ENCODE data around the gene GPR155.
"Not testable (repeated sequence)": the region's sequence is repeated elsewhere in the genome, so short reads cannot be mapped to it uniquely, and the experiment has no call there.

GPR155 gene

GRCh38 chr2:174439950-174440349 is 46.9 kb downstream of the GPR155 start:
- DNase-seq (ENCODE audit: low read depth in 2 of 2): no peak

DNA sequence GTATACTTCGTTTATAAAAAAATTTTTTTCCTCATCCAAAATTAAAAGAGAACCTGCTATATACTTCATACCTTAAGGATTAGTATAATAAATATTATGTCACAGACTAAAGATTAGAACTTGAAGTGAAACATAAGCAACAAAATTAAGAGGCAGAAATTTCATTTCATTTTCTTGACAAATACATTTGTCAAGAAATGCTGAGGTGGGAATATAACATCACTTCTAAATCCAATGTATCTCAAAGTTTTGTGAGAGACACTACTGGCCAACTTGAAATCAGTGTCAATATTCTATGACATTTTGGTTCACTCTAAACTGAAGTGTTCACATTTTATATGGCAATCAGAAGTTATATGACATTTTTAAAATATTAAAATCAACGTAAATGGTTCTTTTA is 47.5 kb downstream of the GPR155 start:
- no peak for DNase-seq (ENCODE audit: low read depth in 2 of 2)

- no peak for DNase-seq (ENCODE audit: low read depth in 2 of 2)
Measured at GRCh38 chr2:174438146-174438886, 48.5 kb downstream of the GPR155 start.

GRCh38 chr2:174436351-174436750 is 50.5 kb downstream of the GPR155 start:
- DNase-seq (ENCODE audit: low read depth in 2 of 2): no peak

DNA sequence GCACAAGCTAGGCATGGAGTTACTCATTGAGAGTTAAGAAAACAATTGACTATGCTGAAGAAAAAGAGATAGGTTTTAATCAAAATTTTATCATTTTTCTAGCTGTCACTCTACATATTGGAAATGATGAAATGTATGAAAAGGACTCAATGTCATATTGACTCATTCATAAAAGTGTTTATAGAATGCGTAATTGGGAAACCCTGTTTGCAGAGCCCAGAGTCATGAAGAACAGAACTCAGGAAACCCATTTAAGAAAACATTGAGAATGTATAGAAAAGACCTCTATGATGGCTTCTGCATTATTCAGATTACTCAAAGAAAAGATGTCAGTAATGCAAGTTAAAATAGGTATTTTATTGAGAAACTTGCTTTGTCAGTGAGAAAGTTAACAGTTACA is 54.9 kb downstream of the GPR155 start:
- DNase-seq (ENCODE audit: low read depth in 2 of 2): no peak

DNA sequence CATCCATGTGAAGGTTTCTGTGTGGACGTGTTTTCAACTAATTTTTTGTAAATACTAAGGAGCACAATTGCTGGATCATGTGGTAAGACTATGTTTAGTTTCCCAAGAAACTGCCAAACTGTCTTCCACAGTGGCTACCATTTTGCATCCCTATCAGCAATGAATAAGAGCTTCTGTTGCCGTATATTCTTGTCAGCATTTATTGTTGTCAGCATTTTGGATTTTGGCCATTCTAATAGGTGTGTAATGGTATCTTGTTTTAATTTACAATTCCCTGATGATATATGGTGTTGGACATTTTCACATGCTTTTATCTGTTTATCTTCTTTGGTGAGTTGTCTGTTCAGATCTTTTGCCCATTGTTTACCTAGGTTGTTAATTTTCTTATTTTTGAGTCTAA is 56.8 kb downstream of the GPR155 start:
- DNase-seq (ENCODE audit: low read depth in 2 of 2): no peak

DNA sequence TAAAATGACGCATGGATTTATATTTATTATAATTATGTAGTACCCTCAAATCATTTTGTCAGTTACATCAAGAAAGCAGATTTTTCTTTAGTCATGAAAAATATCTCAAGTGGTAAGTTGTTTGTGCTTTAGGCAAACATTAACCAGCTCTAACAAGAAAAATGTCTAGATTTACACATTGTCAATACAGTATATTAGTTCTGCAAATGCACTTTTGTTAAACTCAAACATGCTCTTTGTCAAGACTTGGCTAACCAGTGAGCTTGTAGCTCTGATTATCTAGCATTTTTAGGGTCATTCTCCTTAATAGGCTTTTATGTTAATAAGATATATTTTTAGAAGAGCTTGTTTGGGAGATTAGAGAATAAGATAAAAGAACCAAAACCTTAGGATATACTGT is 58.6 kb downstream of the GPR155 start:
- no peak for DNase-seq (ENCODE audit: low read depth in 2 of 2)

DNA sequence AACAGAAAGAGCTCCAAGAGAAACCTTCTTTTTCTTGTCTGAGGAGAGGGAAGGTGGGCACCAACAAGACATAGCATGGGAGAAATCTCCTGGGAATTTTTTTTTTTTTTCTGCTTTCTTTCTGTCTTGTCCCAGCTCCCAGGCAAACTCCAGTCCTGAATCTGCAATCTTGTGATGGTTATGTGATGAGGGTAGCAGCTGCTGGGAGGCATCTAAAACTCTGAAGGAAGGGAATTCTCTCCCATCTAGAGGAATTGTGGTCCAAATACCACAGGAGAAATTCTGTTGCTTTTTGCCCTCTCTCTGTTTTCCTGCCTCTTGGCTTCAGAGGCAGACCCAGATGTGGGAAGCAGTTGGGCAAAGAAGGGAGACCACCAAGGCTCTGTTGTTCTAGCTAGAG is 74.6 kb downstream of the GPR155 start:
- DNase-seq (ENCODE audit: low read depth in 2 of 2): no peak

DNA sequence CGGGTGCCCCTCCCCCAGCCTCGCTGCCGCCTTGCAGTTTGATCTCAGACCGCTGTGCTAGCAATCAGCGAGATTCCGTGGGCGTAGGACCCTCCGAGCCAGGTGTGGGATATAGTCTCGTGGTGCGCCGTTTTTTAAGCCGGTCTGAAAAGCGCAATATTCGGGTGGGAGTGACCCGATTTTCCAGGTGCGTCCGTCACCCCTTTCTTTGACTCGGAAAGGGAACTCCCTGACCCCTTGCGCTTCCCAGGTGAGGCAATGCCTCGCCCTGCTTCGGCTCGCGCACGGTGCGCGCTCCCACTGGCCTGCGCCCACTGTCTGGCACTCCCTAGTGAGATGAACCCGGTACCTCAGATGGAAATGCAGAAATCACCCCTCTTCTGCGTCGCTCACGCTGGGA is 76.8 kb downstream of the GPR155 start:
- not testable (repeated sequence) for DNase-seq (ENCODE audit: low read depth in 2 of 2)

- no peak for DNase-seq (ENCODE audit: low read depth in 2 of 2)
Measured at GRCh38 chr2:174403628-174404027, 83.2 kb downstream of the GPR155 start.

- no peak for DNase-seq (ENCODE audit: low read depth in 2 of 2)
Measured at GRCh38 chr2:174400853-174401252, 86.0 kb downstream of the GPR155 start.

DNA sequence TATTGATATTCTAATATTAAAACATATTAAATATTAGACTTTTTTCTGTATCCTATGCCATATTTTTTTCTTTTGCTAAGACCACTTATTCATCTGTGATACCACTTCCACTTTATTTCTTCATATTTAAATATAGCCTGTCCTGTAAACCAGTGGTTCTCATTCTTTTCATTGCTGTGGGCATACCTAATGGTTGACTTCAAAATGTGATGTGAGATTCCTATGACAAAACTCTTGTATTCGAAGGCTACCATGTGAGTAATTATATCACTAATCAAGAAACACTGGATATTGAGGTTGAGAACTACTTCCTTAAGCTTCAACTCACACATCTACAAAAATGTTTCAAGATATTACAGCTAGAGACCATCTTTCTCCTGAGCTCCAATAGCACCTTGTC is 87.7 kb downstream of the GPR155 start:
- DNase-seq (ENCODE audit: low read depth in 2 of 2): no peak

DNA sequence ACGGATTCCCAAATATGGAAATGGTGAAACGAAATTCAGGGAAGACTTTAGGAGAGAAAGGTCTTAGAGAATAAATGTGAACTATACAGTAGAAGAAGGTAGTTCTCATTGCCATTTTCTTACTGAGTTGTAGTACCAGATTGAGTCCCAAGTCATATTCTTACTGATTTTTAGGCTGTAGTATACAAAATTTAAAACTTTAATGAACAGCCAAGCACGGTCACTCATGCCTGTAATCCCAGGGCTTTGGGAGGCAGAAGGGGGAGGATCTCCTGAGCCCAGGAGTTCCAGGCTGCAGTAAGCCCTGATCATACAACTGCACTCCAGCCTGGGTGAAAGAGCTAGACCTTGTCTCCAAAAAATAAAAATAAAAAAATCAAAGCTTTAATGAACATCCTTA is 89.1 kb downstream of the GPR155 start:
- no peak for DNase-seq (ENCODE audit: low read depth in 2 of 2)

DNA sequence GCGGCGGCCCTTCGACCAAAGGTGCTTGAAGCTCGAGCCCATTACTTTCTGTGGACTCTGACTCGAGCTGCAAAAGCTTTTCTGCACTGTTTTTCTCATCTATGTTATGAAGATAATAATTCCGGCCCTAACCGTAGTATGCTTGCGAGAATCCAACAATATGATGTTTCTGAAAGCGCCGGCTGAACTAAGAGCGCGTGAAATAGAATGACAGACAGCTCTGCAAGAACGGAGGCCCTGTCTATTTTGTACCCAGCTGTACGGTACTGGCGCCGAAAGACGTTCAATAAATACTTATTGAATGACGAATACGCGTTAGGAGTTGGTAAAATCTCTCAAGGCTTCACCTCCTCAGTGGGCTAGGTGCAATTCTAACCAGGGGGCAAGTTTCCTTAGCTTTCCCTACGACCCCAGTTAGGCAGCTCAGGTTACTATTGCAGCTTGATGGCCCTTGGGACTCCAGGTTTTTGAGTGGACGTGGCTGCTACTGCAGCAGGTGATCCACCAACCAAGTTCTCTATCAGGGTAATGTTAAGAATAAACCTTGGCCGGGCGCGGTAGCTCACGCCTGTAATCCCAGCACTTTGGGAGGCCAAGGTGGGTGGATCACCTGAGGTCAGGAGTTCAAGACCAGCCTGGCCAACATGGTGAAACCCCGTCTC is 90.7 kb downstream of the GPR155 start:
- no peak for DNase-seq (ENCODE audit: low read depth in 2 of 2)

GRCh38 chr2:174395284-174395968 is 91.4 kb downstream of the GPR155 start, which contains the start of gene SCRN3:
Gene SCRN3, plus strand, starts transcription at chr2:174395730. Its CDS starts 2,554 bp downstream, at chr2:174398284.
- peak; percentile 21 to 25 for DNase-seq (ENCODE audit: low read depth in 2 of 2)

- DNase-seq (ENCODE audit: low read depth in 2 of 2): no peak
Measured at GRCh38 chr2:174392706-174393105, 94.1 kb downstream of the GPR155 start.

DNA sequence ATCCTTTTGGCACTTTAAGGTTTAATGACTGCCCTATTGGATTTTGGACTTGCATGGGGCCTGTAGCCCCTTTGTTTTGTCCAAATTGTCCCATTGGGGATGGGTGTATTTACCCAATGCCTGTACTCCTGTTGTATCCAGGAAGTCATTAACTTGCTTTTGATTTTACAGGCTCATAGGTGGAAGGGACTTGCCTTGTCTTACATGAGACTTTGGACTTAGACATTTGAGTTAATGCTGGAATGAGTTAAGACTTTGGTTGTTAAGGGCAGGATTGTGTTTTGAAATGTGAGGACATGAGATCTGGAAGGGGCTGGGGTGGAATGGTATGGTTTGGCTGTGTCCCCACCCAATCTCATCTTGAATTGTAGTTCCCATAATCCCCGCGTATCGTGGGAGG is 96.5 kb downstream of the GPR155 start:
- not testable (repeated sequence) for DNase-seq (ENCODE audit: low read depth in 2 of 2)

DNA sequence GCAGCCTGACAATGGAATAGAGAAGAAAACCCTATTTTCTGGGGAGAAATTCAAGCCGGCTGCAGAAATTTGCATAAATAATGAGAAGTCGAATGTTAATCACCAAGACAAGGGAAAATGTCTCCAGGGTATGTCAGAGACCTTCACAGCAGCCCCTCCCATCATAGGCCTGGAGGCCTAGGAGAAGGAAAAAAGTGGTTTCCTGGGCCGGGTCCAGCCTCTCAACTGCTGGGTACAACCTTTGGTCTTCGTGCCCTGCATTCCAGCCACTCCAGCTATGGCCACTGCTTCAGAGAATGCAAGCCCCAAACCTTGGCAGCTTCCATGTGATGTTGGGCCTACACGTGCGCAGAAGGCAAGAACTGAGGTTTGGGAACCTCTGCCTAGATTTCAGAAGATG is 97.3 kb downstream of the GPR155 start:
- DNase-seq (ENCODE audit: low read depth in 2 of 2): no peak

DNA sequence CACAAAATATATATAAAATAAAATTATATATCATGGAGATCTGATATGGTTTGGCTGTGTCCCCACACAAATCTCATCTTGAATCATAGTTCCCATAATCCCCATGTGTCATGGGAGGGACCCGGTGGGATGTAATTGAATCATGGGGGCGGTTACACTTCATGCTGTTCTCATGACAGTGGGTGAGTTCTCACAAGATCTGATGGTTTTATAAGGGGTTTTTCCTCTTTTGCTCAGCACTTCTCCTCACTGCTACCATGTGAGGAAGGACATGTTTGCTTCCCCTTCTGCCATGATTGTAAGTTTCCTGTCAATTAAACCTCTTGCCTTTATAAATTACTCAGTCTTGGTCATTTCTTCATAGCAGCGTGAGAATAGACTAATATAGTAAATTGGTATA is 98.1 kb downstream of the GPR155 start:
- not testable (repeated sequence) for DNase-seq (ENCODE audit: low read depth in 2 of 2)

DNA sequence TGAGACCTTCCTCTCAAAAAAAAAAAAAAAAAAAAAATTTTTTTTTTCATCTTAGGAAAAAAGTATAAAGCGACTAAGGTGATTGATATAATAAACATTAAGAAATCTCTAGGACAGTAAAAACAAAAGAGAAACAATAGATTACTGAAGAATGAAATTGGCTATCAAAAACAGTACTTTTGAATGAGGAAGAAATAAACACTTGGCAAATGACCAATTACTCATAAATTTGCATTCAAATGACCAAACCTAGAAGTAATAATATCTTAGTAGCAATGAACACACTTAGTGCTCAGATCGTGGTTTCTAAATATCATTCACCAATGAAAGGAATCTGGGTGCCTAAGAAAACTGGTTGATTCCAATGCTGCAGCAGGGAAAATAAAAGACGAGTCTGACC is 101.6 kb downstream of the GPR155 start:
- DNase-seq (ENCODE audit: low read depth in 2 of 2): no peak

GRCh38 chr2:174383796-174384195 is 103.0 kb downstream of the GPR155 start:
- DNase-seq (ENCODE audit: low read depth in 2 of 2): no peak

All from fibroblast of skin of left quadriceps (primary cell).